ENCODE data around the gene KIAA1143. TPM values are rescaled to one million over a fixed set of nuclear protein-coding genes. Genes with fewer than 3 reads are reported as not detected.
A peak's percentile ranks its signal among the peaks of the same experiment; 100 is the strongest.

The KIAA1143 gene
- total RNA-seq: 10 to 100 TPM; 15.8 to 24.3 TPM

DNA sequence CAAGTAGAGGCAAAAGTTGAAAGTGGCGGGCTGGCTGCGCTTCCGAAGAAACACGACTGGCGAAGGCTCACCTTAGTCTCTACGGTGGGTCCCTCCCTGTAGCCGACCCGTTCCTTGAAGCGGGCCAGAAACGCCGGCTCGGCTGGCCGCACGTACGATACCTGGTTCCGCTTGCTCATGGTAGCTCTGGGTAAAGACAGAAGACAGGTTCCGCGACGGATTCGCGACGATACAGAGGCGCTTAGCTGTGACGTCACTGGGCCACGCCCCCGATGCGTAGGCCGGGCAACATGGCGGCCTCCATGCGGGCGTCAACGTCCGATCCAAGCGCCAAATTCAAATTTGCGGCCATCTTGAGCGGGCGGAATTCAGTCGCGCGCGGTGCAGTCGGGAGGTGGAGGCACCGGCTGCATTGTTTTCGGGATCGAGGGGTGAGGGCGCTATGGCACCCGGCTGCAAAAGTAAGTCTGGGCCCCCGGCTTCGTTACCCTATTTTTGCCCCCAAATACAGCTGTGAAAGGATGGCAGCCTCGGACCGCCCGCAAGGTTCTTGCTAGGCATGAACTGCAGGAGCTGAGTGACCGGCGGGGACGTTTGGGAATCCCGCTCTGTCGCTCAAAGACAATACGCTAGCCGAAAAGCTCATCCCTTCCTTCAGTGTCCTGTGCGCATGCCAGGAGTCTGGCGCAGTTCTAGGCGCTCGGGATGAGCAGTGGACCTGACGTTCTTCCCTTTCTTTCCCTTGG lies at the start of gene KIAA1143, which contains the start of gene KIF15:
Gene KIAA1143 (minus strand): TSS at position 196 of the 746 bp plus-strand sequence. CDS start 17 bp downstream, at position 179.
Gene KIF15 (plus strand): TSS at position 371 of the 746 bp plus-strand sequence. CDS start 72 bp downstream, at position 443.
- TF ChIP-seq, protein P1, sequence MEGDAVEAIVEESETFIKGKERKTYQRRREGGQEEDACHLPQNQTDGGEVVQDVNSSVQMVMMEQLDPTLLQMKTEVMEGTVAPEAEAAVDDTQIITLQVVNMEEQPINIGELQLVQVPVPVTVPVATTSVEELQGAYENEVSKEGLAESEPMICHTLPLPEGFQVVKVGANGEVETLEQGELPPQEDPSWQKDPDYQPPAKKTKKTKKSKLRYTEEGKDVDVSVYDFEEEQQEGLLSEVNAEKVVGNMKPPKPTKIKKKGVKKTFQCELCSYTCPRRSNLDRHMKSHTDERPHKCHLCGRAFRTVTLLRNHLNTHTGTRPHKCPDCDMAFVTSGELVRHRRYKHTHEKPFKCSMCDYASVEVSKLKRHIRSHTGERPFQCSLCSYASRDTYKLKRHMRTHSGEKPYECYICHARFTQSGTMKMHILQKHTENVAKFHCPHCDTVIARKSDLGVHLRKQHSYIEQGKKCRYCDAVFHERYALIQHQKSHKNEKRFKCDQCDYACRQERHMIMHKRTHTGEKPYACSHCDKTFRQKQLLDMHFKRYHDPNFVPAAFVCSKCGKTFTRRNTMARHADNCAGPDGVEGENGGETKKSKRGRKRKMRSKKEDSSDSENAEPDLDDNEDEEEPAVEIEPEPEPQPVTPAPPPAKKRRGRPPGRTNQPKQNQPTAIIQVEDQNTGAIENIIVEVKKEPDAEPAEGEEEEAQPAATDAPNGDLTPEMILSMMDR (IDR thresholded peaks at IDR 0.05): no peak
- Histone ChIP-seq H3K36me3 (no peaks in the 10 kb centered on the region), H3K4me1 (no peaks in the 10 kb centered on the region), H3K9me3 (no peaks in the 10 kb centered on the region), H3K27ac (no peak within 1 kb of the TSS), H3K4me3 (peak within 1 kb of the TSS; percentile 72), H3K27me3 (no peaks in the 10 kb centered on the region), H3K9ac (ENCODE audit: low read depth in 2 of 2, low read length in 2 of 2) (peak within 1 kb of the TSS; percentile 85)
- peak; percentile 97 for DNase-seq
- intact Hi-C loops (cut with DNase I): no loop called here

DNA sequence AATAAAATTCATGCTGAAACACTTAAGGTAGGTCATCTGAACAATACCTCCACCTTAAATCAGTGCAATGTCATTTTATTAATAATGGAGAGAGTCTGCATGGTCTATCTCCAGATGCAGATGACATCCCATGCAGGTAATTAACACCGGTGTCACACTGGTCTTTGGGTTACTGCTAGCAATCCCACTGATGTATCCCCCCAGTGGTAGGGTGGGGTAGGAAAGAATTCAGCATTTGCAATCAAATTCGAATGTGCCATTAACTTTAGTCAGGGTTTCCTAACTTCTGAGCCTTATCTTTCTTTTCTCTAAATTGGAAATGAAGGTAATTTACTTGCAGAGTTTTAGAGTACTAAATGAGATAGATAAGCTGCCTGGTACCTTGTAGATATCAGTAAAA lies 44.5 kb upstream of the KIAA1143 start:
- no peak overlapping the region for H3K9ac ChIP-seq (ENCODE audit: low read depth in 2 of 2, low read length in 2 of 2)
- intact Hi-C loops (cut with DNase I): no loop called here
- no peaks in the 10 kb centered on the region for H3K27me3 ChIP-seq
- no peaks in the 10 kb centered on the region for H3K36me3 ChIP-seq
- no peaks in the 10 kb centered on the region for H3K9me3 ChIP-seq
- H3K27ac ChIP-seq: no peak overlapping the region
- TF ChIP-seq, protein P1 (IDR thresholded peaks at IDR 0.05): no peak
- H3K4me1 ChIP-seq: no peaks in the 10 kb centered on the region
- no peak for DNase-seq
- no peak overlapping the region for H3K4me3 ChIP-seq

DNA sequence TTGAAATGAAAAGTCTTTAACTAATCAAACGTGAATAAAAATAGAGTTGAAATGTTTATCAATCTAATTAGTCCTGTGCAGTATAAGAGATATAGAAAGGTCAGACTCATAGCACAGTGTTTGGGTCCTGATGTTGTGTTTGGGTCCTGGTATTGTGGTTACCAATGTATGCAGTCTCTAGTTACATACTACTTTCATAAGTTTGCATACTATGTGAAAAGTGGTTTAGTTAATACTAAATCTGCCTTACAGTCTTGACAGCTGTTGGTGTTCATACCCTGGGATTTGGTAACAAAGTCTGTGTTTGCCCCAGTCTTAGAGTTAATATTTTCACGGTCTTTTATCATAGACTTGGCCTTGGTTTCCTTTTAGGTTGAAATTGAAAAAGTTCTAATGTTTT lies 41.9 kb upstream of the KIAA1143 start:
- Histone ChIP-seq H3K4me1 (no peaks in the 10 kb centered on the region), H3K27ac (no peak overlapping the region), H3K4me3 (no peak overlapping the region), H3K9me3 (no peaks in the 10 kb centered on the region), H3K9ac (ENCODE audit: low read depth in 2 of 2, low read length in 2 of 2) (no peak overlapping the region), H3K27me3 (no peaks in the 10 kb centered on the region), H3K36me3 (no peaks in the 10 kb centered on the region)
- TF ChIP-seq, protein P1 (IDR thresholded peaks at IDR 0.05): no peak
- intact Hi-C loops (cut with DNase I): no loop called here
- no peak for DNase-seq

DNA sequence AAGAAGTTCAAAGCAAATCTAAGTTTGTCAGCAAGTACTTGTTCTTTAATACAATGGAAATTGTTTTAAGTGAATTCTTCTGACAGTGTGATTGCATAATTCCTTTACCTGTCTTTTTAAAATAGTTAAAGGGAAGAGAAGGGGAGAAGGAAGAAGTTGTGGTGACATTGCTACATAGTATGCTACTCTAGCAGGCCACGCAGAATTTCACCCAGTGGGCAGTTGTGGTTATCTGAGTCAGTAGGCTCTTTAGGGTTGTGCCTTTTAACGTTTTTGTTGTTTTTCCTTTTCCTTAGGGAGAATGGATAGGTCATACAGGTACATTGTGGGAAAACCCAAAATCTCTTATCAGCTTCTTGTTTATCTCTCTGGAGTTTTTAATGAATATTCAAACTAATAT lies 40.6 kb upstream of the KIAA1143 start:
- no peaks in the 10 kb centered on the region for H3K36me3 ChIP-seq
- no peak overlapping the region for H3K4me3 ChIP-seq
- H3K9ac ChIP-seq (ENCODE audit: low read depth in 2 of 2, low read length in 2 of 2): no peak overlapping the region
- TF ChIP-seq, protein P1 (IDR thresholded peaks at IDR 0.05): no peak
- H3K27ac ChIP-seq: no peak overlapping the region
- DNase-seq: no peak
- no peaks in the 10 kb centered on the region for H3K9me3 ChIP-seq
- no peaks in the 10 kb centered on the region for H3K4me1 ChIP-seq
- intact Hi-C loops (cut with DNase I): no loop called here
- H3K27me3 ChIP-seq: no peaks in the 10 kb centered on the region

DNA sequence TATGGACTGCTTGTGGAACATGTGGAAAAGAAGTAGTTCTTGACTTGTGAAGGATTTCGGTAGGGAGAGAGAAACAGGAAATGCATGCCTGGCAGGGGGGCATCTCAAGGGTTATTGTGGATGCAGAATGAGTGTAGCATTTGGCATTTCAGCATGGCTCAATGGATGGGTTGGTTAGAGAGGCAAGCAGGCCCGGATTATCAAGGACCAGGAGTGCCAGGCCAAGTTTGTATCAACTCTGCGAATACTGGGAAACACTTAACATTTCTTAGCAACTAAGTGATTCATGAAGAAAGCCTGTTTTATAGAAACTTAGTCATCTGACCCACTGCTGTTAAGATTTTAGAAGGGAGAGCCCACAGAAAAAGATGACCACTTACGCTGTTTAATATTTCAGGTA lies 33.8 kb upstream of the KIAA1143 start:
- H3K4me1 ChIP-seq: no peaks in the 10 kb centered on the region
- intact Hi-C loops (cut with DNase I): no loop called here

More for the DNA sequence above, 33.8 kb upstream of the KIAA1143 start:
- TF ChIP-seq, protein P1 (IDR thresholded peaks at IDR 0.05): no peak
- Histone ChIP-seq H3K9ac (ENCODE audit: low read depth in 2 of 2, low read length in 2 of 2) (no peak overlapping the region), H3K4me3 (no peak overlapping the region), H3K27me3 (no peaks in the 10 kb centered on the region), H3K27ac (no peak overlapping the region), H3K9me3 (no peaks in the 10 kb centered on the region), H3K36me3 (no peaks in the 10 kb centered on the region)
- no peak for DNase-seq
